K562 (cell line): Measurements from ENCODE around the gene AFG1L. TPM values are rescaled to one million over a fixed set of nuclear protein-coding genes. Genes with fewer than 3 reads are reported as not detected.

Source experiments
- ATAC-seq: fragments of 200-7000 bp; cut with Tn5 transposase; 3 replicates; pipeline ENCODE4 v1.9.1; 2020; ENCODE audit warnings: moderate library complexity
- BruUV-seq: library from RNA; stranded (reverse); fragments of 400-500 nt; replicated peaks from 2 replicates; lab custom pipeline; 2021; lab: Mats Ljungman, UMichigan
- CTCF ChIA-PET: fragments of 300-600 bp; formaldehyde crosslinking; extraction: SDS; loops from one replicate; lab custom pipeline; 2021; ENCODE audit warnings: low intra/inter-chr PET ratio; lab: Yijun Ruan, JAX
- POLR2A ChIA-PET: fragments of 300-600, 350-650 bp; sonication (Branson Sonifier 250); formaldehyde crosslinking; extraction: SDS; loops from one replicate; lab custom pipeline; 2021; ENCODE audit warnings: antibody characterized with exemption, inconsistent platforms; lab: Yijun Ruan, JAX
- DNase-seq, 4 experiments: peaks; one replicate each; pipeline versions ENCODE4 v3.0.0 to v3.0.0-alpha.2; 2011 to 2018; ENCODE audit warnings: low spot score in 3 of 4, mixed read lengths in 3 of 4; ENCODE audit errors: extremely low read depth in 1 of 4
- FAIRE-seq: peaks from 2 replicates; lab custom pipeline; 2011; peaks lifted over from hg19 to GRCh38; lab: Jason Lieb, UNC
- H2AFZ ChIP-seq: 2 replicates; pipeline ENCODE4 v1.6.0; 2011; ENCODE audit warnings: low read depth, low read length, control low read depth, inconsistent platforms
- H3K27ac ChIP-seq: fragments of 200-600 bp; 3 replicates; pipeline ENCODE4 v1.8.0; 2011; ENCODE audit warnings: low read depth, mild to moderate bottlenecking, control low read depth, inconsistent platforms, low read length, moderate library complexity, mixed read lengths; ENCODE audit errors: extremely low read depth
- H3K27me3 ChIP-seq, 2 experiments: fragments of 300-600 bp in 1 of 2; 2 replicates in 1 of 2; 3 replicates in 1 of 2; pipeline versions ENCODE4 v1.6.0 to v1.8.0; 2011; ENCODE audit warnings: inconsistent platforms in 2 of 2, low read length in 2 of 2, mild to moderate bottlenecking in 1 of 2, mixed read lengths in 1 of 2, moderate library complexity in 1 of 2; ENCODE audit not compliant: control insufficient read depth in 2 of 2, insufficient read depth in 2 of 2
- H3K36me3 ChIP-seq: fragments of 300-600 bp; 3 replicates; pipeline ENCODE4 v1.8.0; 2011; ENCODE audit warnings: mild to moderate bottlenecking, low read length, inconsistent platforms; ENCODE audit not compliant: control insufficient read depth, insufficient read depth
- H3K4me1 ChIP-seq, 2 experiments: fragments of 200-600 bp in 1 of 2; replicated peaks in 1 of 2; 2 replicates in 1 of 2; 3 replicates in 1 of 2; pipeline versions ENCODE4 v1.5.1 to v1.8.0; 2011; ENCODE audit warnings: inconsistent platforms in 2 of 2, low read length in 2 of 2, mild to moderate bottlenecking in 1 of 2, mixed read lengths in 1 of 2, moderate library complexity in 1 of 2; ENCODE audit not compliant: control insufficient read depth in 2 of 2, insufficient read depth in 2 of 2
- H3K4me2 ChIP-seq: 2 replicates; pipeline ENCODE4 v1.6.1; 2011; ENCODE audit warnings: low read length, control low read depth, inconsistent platforms, mixed read lengths; ENCODE audit not compliant: insufficient read depth
- H3K4me3 ChIP-seq: fragments of 200-600 bp; sonication (generic), shearing (Covaris generic); 2 replicates; pipeline ENCODE4 v1.5.1; 2016; ENCODE audit warnings: control low read depth, inconsistent platforms
- H3K79me2 ChIP-seq: fragments of 200-600 bp; 3 replicates; pipeline ENCODE4 v1.8.0; 2011; ENCODE audit warnings: low read length, inconsistent platforms; ENCODE audit not compliant: control insufficient read depth, insufficient read depth
- H3K9ac ChIP-seq, 2 experiments: 2 replicates each; pipeline versions ENCODE4 v1.6.0 to v1.6.1; 2011; ENCODE audit warnings: low read depth in 2 of 2, low read length in 2 of 2, control low read depth in 1 of 2, inconsistent platforms in 1 of 2, mild to moderate bottlenecking in 1 of 2, mixed read lengths in 1 of 2; ENCODE audit not compliant: insufficient read depth in 1 of 2
- H3K9me1 ChIP-seq: one replicate; pipeline ENCODE4 v1.6.0; 2011; ENCODE audit warnings: inconsistent platforms, mild to moderate bottlenecking, low read length, moderate library complexity; ENCODE audit not compliant: control insufficient read depth, insufficient read depth
- H3K9me3 ChIP-seq: replicated peaks from 2 replicates; pipeline ENCODE4 v1.5.1; 2011; ENCODE audit warnings: low read depth, low read length, inconsistent platforms; ENCODE audit not compliant: control insufficient read depth, insufficient read depth
- H4K20me1 ChIP-seq: replicated peaks from 2 replicates; pipeline ENCODE4 v1.6.1; 2011; ENCODE audit warnings: low read length, inconsistent platforms, mixed read lengths; ENCODE audit not compliant: control insufficient read depth, insufficient read depth
- HMG20A ChIP-seq: fragments of 450-650 bp; formaldehyde crosslinking; conservative IDR thresholded peaks from 2 replicates; pipeline ENCODE4 v1.4.0; 2020; ENCODE audit warnings: mild to moderate bottlenecking, mixed read lengths
- MAZ ChIP-seq, 2 experiments: fragments of 450-650 bp in 1 of 2; sonication (generic) in 1 of 2; formaldehyde crosslinking; IDR thresholded peaks in 1 of 2; conservative IDR thresholded peaks in 1 of 2; 2 replicates each; pipeline versions ENCODE4 v1.4.0 to v1.5.0; 2020; ENCODE audit warnings: mild to moderate bottlenecking in 1 of 2, missing genetic modification reagents in 1 of 2
- MYNN ChIP-seq, 2 experiments: sonication (generic); formaldehyde crosslinking in 1 of 2; IDR thresholded peaks; 2 replicates each; pipeline versions ENCODE4 v1.5.0 to v1.6.1; 2016 to 2020; ENCODE audit warnings: antibody characterized with exemption in 1 of 2, missing genetic modification reagents in 1 of 2
- ZFX ChIP-seq: sonication (generic); formaldehyde crosslinking; IDR thresholded peaks from 2 replicates; pipeline ENCODE4 v1.8.0; 2022; ENCODE audit warnings: mild to moderate bottlenecking, missing genetic modification reagents, moderate library complexity
- ZNF175 ChIP-seq: fragments of 200-800 bp; sonication (Bioruptor generic); IDR thresholded peaks from 2 replicates; pipeline ENCODE4 v1.6.1; 2016; ENCODE audit warnings: low read depth, mild to moderate bottlenecking, missing genetic modification characterization, missing compliant biosample characterization
- ZNF316 ChIP-seq: fragments of 450-650 bp; IDR thresholded peaks from 2 replicates; pipeline ENCODE4 v1.6.1; 2016
- WGBS: fragments of 100-300 bp; shearing (Covaris generic); methylation state at CpG from one replicate; pipeline ENCODE4 v1.1.6; 2016; ENCODE audit warnings: low coverage, mixed read lengths; ENCODE audit not compliant: insufficient coverage; ENCODE audit errors: missing lambda C conversion rate; 5-methylcytosine and 5-hydroxymethylcytosine counted together
- in situ Hi-C: fragments of 300-500 bp; cut with MboI; formaldehyde crosslinking; loops from 4 replicates; pipeline ENCODE4 v1.15.0; 2018; ENCODE audit warnings: inconsistent platforms, mixed read lengths
- intact Hi-C: fragments of 100-400 bp; cut with micrococcal nuclease; formaldehyde crosslinking; loops from 2 replicates; pipeline ENCODE4 v1.14.2; 2022
- polyA plus RNA-seq, 8 experiments: library from polyadenylated mRNA; depleted of rRNA in 4 of 8; stranded (reverse) in 5 of 8; unstranded in 3 of 8; fragments of >200 nt; fragmentation: Nextera tagmentation in 2 of 8; fragmentation: Illumina TruSeq in 1 of 8; extraction: Ambion mirVana in 2 of 8; extraction: Trizol in 1 of 8; gene quantifications; 2 replicates each; pipeline versions ENCODE4 v1.2.1 to v1.2.3, GENCODE V29; 2011 to 2014; ENCODE audit warnings: inconsistent platforms in 1 of 8, missing spikeins in 1 of 8
- total RNA-seq, 7 experiments: library from RNA; depleted of rRNA in 6 of 7; stranded (reverse); fragments of >200 nt in 6 of 7; fragmentation: Illumina TruSeq in 2 of 7; extraction: Trizol in 2 of 7; gene quantifications; 2 replicates each; pipeline versions ENCODE4 v1.2.1 to v1.2.3, GENCODE V29; 2011 to 2021; ENCODE audit warnings: low replicate concordance in 1 of 7

AFG1L gene
- total and polyA plus RNA-seq, 9 of the 15 experiments (the other 6 are each of a cell fraction or from before 2014, with no cell fraction given) = 2.2 to 15.5 (median 5.8) TPM

GRCh38 chr6:108363889-108364313 lies 69.0 kb downstream of the AFG1L start:
- Histone ChIP-seq H2AFZ (peak overlapping the region; percentile 83), H3K36me3 (no peaks in the 10 kb centered on the region), H3K9ac (peak overlapping the region in 1 of 2 experiments; percentile 66; a peak in 2 of 4 replicates), H3K4me1 (peaks cover 10 to 30% of the 10 kb centered on the region in 2 experiments), H3K4me2 (peak overlapping the region; percentile 57), H3K27ac (peak overlapping the region; percentile 65), H3K9me1 (no peaks in the 10 kb centered on the region), H3K4me3 (peak overlapping the region; percentile 4; the same call in 1 of the 2 replicates), H3K27me3 (no peaks in the 10 kb centered on the region), H3K79me2 (no peaks in the 10 kb centered on the region; the same call in 2 of the 3 replicates), H3K9me3 (no peaks in the 10 kb centered on the region), H4K20me1 (no peaks in the 10 kb centered on the region)
- DNase-seq (peak in 1 of 4 experiments; percentile 34), ATAC-seq (peak; percentile 32), FAIRE-seq (no peak)
- TF ChIP-seq ZNF175 (no peak), ZFX (peak; percentile 48), HMG20A (CRISPR knock-in tag) (no peak)
- in situ Hi-C loops (no loop called here), intact Hi-C loops (no loop called here)
- WGBS = 42% methylated on average over 6 of the region's 6 CpGs
- ChIA-PET POLR2A (interaction anchor here (0.5 to 1.6 kb wide), 5 partner anchors 15 to 612 kb away, joined by 3 to 6 read pairs (median 4); partner anchors contain the start of gene SNX3), CTCF (interaction anchor here (0.6 kb wide), 1 partner anchor 412 kb away, joined by 3 read pairs; no protein-coding TSS in a partner anchor)
- BruUV-seq = no TSS peak

- ATAC-seq = no peak
- no TSS peak for BruUV-seq
- Histone ChIP-seq H3K4me2 (peak overlapping the region; percentile 57; the same call in 1 of the 2 replicates), H3K4me1 (peaks cover 10 to 30% of the 10 kb centered on the region in 2 experiments), H3K27ac (peak overlapping the region; percentile 65; the same call in 2 of the 3 replicates), H3K9me3 (no peaks in the 10 kb centered on the region), H3K4me3 (peak overlapping the region; percentile 4; the same call in 1 of the 2 replicates), H3K9me1 (no peaks in the 10 kb centered on the region), H3K36me3 (no peaks in the 10 kb centered on the region), H4K20me1 (no peaks in the 10 kb centered on the region), H3K79me2 (no peaks in the 10 kb centered on the region; the same call in 2 of the 3 replicates), H3K9ac (peak overlapping the region in 1 of 2 experiments; percentile 66; a peak in 2 of 4 replicates), H2AFZ (peak overlapping the region; percentile 83), H3K27me3 (no peaks in the 10 kb centered on the region)
- ChIA-PET CTCF (interaction anchor here (0.6 kb wide), 1 partner anchor 411 kb away, joined by 3 read pairs; no protein-coding TSS in a partner anchor), POLR2A (interaction anchor here (0.5 to 1.6 kb wide), 5 partner anchors 14 to 613 kb away, joined by 3 to 6 read pairs (median 4); partner anchors contain the start of gene SNX3)
- TF ChIP-seq ZNF316 (0 out of 2 replicates have a peak, but pooled peaks have one; percentile 44), MAZ (CRISPR knock-in tag; conservative IDR thresholded peaks at IDR 0.05 in 1 of 2, IDR thresholded peaks at IDR 0.05 in 1 of 2) (0 out of 4 replicates have a peak, but pooled peaks of 1 of the 2 experiments have one; percentile 18), MYNN (IDR thresholded peaks at IDR 0.05) (no peak), MYNN (CRISPR knock-in tag; IDR thresholded peaks at IDR 0.05) (no peak)
- WGBS = 27% methylated on average over 3 of the region's 3 CpGs
- DNase-seq = no peak
- intact Hi-C loops = no loop called here
- in situ Hi-C loops = no loop called here
- no peak for FAIRE-seq
Measured at GRCh38 chr6:108364470-108364869, 69.6 kb downstream of the AFG1L start.
